Suprapubic skin (tissue), 4 donors: ENCODE results near the gene LAMA5.

Source experiments
- EP300 ChIP-seq: sonication (generic); formaldehyde crosslinking; IDR thresholded peaks from one replicate; pipeline ENCODE4 v1.6.1; 2017; ENCODE audit warnings: antibody characterized with exemption
- POLR2A ChIP-seq, 2 donors: fragments of 450-650 bp; IDR thresholded peaks; one replicate each; pipeline ENCODE4 v1.6.1; 2017; ENCODE audit warnings: antibody characterized with exemption in 2 of 2, mild to moderate bottlenecking in 2 of 2, moderate library complexity in 2 of 2
- POLR2AphosphoS5 ChIP-seq, 3 donors: sonication (generic); formaldehyde crosslinking; IDR thresholded peaks; one replicate each; pipeline ENCODE4 v1.6.1; 2017; ENCODE audit warnings: antibody characterized with exemption in 3 of 3
- TF ChIP-seq, protein P1 (sequence below), 2 donors: fragments of 200-600 bp in 1 of 2; fragments of 450-650 bp in 1 of 2; sonication (generic) in 1 of 2; IDR thresholded peaks; one replicate each; pipeline ENCODE4 v1.5.1; 2016 to 2019; ENCODE audit warnings: antibody characterized with exemption in 2 of 2, mild to moderate bottlenecking in 1 of 2, moderate library complexity in 1 of 2

DNA sequence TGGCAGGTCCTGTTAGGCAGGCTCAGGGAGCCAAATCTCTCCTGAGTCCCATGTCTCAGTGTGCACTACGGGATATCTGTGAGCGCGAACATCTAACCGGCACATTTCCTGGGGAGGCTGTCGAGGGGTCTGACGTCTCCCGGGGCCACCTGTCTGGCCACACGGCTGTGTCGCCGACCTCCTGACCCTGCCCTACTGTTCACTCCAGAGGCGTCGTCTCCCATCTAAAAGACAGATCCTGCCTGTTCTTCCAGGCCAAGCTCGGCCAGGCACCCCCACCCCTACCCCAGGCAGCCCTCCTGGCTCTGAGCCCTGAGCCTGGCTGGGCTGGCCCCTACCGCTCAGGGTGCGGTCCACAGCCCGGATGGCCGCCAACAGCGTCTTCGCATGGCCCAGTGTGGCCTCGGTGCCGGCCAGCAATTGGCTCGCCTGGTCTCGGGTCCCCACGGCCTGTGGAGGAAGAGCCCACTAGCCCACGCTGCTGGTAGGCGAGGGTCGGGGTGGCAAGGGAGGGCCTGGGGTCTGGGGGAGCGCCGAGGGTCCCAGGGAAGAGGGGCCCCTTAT, 47.7 kb downstream of the LAMA5 start:
- TF ChIP-seq POLR2A (IDR thresholded peaks at IDR 0.05) (no peak), POLR2AphosphoS5 (IDR thresholded peaks at IDR 0.05) (no peak), EP300 (no peak)
- TF ChIP-seq, protein P1, sequence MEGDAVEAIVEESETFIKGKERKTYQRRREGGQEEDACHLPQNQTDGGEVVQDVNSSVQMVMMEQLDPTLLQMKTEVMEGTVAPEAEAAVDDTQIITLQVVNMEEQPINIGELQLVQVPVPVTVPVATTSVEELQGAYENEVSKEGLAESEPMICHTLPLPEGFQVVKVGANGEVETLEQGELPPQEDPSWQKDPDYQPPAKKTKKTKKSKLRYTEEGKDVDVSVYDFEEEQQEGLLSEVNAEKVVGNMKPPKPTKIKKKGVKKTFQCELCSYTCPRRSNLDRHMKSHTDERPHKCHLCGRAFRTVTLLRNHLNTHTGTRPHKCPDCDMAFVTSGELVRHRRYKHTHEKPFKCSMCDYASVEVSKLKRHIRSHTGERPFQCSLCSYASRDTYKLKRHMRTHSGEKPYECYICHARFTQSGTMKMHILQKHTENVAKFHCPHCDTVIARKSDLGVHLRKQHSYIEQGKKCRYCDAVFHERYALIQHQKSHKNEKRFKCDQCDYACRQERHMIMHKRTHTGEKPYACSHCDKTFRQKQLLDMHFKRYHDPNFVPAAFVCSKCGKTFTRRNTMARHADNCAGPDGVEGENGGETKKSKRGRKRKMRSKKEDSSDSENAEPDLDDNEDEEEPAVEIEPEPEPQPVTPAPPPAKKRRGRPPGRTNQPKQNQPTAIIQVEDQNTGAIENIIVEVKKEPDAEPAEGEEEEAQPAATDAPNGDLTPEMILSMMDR (IDR thresholded peaks at IDR 0.05) = no peak
